Measurements from ENCODE around the gene MED15. TPM values are rescaled to one million over a fixed set of nuclear protein-coding genes. Genes with fewer than 3 reads are reported as not detected.

MED15 gene
- total RNA-seq, 1 experiment from 2014 or later: 94.7 TPM

GRCh38 chr22:20628081-20628939, 120.9 kb downstream of the MED15 start:
- Mint-ChIP-seq H3K9me3 (ENCODE audit: unreplicated experiment) (no peaks in the 10 kb centered on the region), H3K4me3 (ENCODE audit: unreplicated experiment) (no peak overlapping the region)
- no TSS peak for BruUV-seq (replicated peaks)

GRCh38 chr22:20629401-20629800, 122.0 kb downstream of the MED15 start:
- DNase-seq: no peak
- Mint-ChIP-seq H3K4me1 (ENCODE audit: low read depth, unreplicated experiment) (no peaks in the 10 kb centered on the region), H3K27ac (ENCODE audit: unreplicated experiment) (no peak overlapping the region), H3K4me3 (ENCODE audit: unreplicated experiment) (no peak overlapping the region), H3K27me3 (ENCODE audit: insufficient read depth, unreplicated experiment) (no peaks in the 10 kb centered on the region), H3K36me3 (ENCODE audit: insufficient read depth, unreplicated experiment) (no peaks in the 10 kb centered on the region), H3K9me3 (ENCODE audit: unreplicated experiment) (no peaks in the 10 kb centered on the region)
- H3K9me3 ChIP-seq: no peaks in the 10 kb centered on the region
- H3K4me3 ChIP-seq (ENCODE audit: low read depth, low read length): no peak overlapping the region
- ChIA-PET CTCF (interaction anchor here (0.7 kb wide), 1 partner anchor 12 kb away, joined by 3 read pairs; no protein-coding TSS in a partner anchor), POLR2A (no interaction called here)
- no peaks in the 10 kb centered on the region for H3K36me3 ChIP-seq (ENCODE audit: control insufficient read depth, insufficient read depth, low read length)
- TF ChIP-seq CTCF (IDR thresholded peaks at IDR 0.05; ENCODE audit: insufficient read depth in 1 of 2, low read depth in 1 of 2, low read length in 1 of 2, severe bottlenecking in 1 of 2, unreplicated experiment in 1 of 2): no peak
- no TSS peak for BruUV-seq (replicated peaks)
- H3K27me3 ChIP-seq (replicated peaks; ENCODE audit: control insufficient read depth, insufficient read depth, low read length): no peaks in the 10 kb centered on the region
- no peaks in the 10 kb centered on the region for H3K4me1 ChIP-seq
- intact Hi-C loops (cut with micrococcal nuclease; ENCODE audit: unreplicated experiment): no loop called here

More at GRCh38 chr22:20628081-20628939, 120.9 kb downstream of the MED15 start:
- no peak for DNase-seq
- no peak overlapping the region for H3K27ac Mint-ChIP-seq (ENCODE audit: unreplicated experiment)
- TF ChIP-seq CTCF (IDR thresholded peaks at IDR 0.05; ENCODE audit: insufficient read depth in 1 of 2, low read depth in 1 of 2, low read length in 1 of 2, severe bottlenecking in 1 of 2, unreplicated experiment in 1 of 2): no peak
- ChIA-PET CTCF (no interaction called here), POLR2A (no interaction called here)
- H3K4me1 Mint-ChIP-seq (ENCODE audit: low read depth, unreplicated experiment): no peaks in the 10 kb centered on the region
- Histone ChIP-seq H3K4me1 (no peaks in the 10 kb centered on the region), H3K9me3 (no peaks in the 10 kb centered on the region), H3K36me3 (ENCODE audit: control insufficient read depth, insufficient read depth, low read length) (no peaks in the 10 kb centered on the region), H3K27me3 (replicated peaks; ENCODE audit: control insufficient read depth, insufficient read depth, low read length) (no peaks in the 10 kb centered on the region), H3K4me3 (ENCODE audit: low read depth, low read length) (no peak overlapping the region)
- H3K27me3 Mint-ChIP-seq (ENCODE audit: insufficient read depth, unreplicated experiment): no peaks in the 10 kb centered on the region
- H3K36me3 Mint-ChIP-seq (ENCODE audit: insufficient read depth, unreplicated experiment): no peaks in the 10 kb centered on the region
- intact Hi-C loops (cut with micrococcal nuclease; ENCODE audit: unreplicated experiment): no loop called here

GRCh38 chr22:20630873-20631617, 123.6 kb downstream of the MED15 start:
- CTCF ChIA-PET: no interaction called here
- Histone ChIP-seq H3K4me3 (ENCODE audit: low read depth, low read length) (no peak overlapping the region), H3K27me3 (replicated peaks; ENCODE audit: control insufficient read depth, insufficient read depth, low read length) (no peaks in the 10 kb centered on the region), H3K36me3 (ENCODE audit: control insufficient read depth, insufficient read depth, low read length) (no peaks in the 10 kb centered on the region), H3K9me3 (no peaks in the 10 kb centered on the region), H3K4me1 (no peaks in the 10 kb centered on the region)
- Mint-ChIP-seq H3K9me3 (ENCODE audit: unreplicated experiment) (no peaks in the 10 kb centered on the region), H3K27ac (ENCODE audit: unreplicated experiment) (no peak overlapping the region), H3K27me3 (ENCODE audit: insufficient read depth, unreplicated experiment) (no peaks in the 10 kb centered on the region), H3K4me1 (ENCODE audit: low read depth, unreplicated experiment) (no peaks in the 10 kb centered on the region), H3K36me3 (ENCODE audit: insufficient read depth, unreplicated experiment) (no peaks in the 10 kb centered on the region), H3K4me3 (ENCODE audit: unreplicated experiment) (no peak overlapping the region)
- POLR2A ChIA-PET: no interaction called here
- no peak for DNase-seq
- TF ChIP-seq CTCF (IDR thresholded peaks at IDR 0.05; ENCODE audit: insufficient read depth in 1 of 2, low read depth in 1 of 2, low read length in 1 of 2, severe bottlenecking in 1 of 2, unreplicated experiment in 1 of 2): no peak
- no TSS peak for BruUV-seq (replicated peaks)
- intact Hi-C loops (cut with micrococcal nuclease; ENCODE audit: unreplicated experiment): no loop called here

All from Caco-2 (cell line).